HG03175 (cell line): ENCODE measurements around the gene SSNA1.

Experiments used
- ATAC-seq: cut with Tn5 transposase; IDR thresholded peaks from one replicate; pipeline ENCODE4 v1.9.1; 2021; ENCODE audit warnings: mild to moderate bottlenecking, moderate library complexity; ENCODE audit not compliant: unreplicated experiment

Gene SSNA1

DNA sequence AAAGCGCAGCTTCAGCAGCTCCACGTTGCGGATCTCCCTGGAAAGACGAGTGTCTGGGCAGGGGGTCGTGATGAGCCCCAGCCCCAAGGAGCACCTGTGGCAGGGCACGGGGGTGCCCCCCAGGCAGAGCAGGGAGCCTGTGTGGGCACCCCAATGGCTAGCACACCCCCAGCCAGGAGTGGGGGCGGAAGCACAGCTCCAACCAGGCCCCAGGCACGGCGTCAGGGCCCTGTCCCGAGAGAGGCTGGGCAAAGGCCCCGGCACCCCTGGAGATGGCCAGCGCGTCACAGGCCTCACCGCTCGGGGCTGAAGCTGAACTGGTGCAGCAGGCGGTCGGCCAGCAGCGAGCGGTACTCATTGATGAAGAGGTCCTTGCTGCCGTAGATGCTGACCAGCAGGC is 8.0 kb upstream of the SSNA1 start:
- no peak for ATAC-seq

DNA sequence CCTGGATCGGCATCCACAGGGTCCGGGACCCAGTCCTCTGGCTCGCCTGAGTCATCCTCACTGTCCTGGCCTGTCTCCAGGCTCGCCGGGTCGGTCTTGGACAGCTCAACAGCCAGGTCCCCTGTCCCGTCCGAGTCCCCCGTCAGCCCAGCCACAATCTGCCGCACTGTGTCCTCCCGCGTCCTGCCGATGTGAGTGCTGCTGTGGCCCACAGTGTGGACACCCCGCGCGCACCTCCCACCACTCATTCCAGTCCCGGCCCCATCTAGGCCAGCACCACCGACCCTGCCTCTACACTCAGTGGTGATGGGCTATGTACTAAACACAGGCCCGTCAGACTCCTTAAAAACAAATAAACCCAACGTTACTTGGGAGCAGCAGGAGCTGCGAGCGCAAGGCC is 6.8 kb upstream of the SSNA1 start:
- no peak for ATAC-seq

DNA sequence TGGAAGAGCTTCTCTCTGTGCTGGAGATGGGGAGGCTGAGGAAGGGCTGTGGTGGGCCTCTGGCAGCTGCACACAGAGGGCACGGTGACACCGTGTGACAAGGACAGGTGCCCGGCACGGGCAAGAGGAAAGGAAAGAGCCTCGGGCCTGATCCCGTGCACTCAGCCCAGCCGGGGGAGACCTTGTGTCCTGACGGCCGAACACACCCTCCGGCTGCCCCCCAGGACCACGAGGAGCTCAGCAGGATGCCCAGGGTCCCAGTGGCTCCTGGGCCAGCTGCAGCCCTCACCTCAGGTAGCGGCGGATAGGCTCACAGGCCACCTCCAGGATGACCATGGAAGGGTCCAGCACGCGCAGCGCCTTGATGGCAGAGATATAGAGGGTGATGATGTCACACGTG is 5.6 kb upstream of the SSNA1 start:
- ATAC-seq = no peak

DNA sequence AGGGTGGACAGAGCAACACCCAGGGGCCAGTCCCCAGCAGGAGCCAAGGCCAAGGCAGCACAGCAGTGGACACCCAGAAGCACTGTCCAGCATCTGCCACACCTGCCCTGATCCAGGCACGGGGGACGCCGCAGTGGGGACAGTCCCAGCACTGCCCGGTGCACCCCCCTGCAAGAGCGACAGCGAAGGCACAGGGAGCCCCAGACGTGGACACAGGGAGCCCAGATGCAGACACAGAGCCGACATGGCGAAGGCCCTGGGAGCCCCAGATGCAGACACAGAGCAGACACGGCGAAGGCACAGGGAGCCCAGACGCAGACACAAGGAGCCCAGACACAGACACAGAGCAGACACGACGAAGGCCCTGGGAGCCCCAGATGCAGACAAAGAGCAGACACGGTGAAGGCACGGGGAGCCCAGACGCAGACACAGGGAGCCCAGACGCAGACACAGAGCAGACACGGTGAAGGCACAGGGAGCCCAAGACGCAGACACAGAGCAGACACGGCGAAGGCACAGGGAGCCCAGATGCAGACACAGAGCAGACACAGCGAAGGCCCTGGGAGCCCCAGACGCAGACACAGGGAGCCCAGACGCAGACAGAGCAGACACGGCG is 4.4 kb upstream of the SSNA1 start:
- no peak for ATAC-seq

DNA sequence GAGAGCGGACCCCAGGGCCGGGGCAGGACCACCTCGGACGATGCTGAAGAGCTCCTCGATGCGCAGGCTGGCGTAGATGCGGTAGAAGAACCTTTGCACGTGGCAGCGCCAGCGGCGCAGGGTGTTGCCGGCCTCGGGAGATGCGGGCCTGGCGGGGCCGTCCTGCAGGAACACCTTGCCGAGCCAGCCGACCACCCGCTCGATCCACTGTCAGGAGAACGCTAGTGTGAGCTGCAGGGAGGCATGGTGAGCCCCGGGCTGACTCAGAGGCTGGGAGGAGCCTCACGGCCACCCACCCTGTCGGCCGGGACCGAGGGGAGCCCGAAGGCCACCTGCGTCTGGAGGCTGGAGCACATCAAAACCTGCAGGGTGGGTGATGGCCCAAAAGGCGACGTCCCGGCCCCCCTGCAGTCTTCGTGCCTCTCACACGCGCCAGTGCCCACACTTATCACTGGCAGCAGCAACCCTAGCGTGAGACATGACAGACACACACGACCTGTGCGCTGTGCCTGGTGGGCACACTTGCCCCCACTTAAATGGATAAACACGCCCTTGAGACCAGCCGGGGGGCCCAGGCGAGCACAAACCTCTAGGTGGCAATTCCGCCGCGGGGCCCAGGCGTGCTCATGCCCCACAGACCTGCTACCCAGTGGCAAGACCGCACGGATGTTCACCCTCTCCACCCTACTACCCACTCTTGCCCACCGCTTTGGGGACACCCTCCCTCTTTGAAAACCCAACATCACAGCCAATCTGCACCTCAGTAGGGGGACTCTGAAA is 3.4 kb upstream of the SSNA1 start:
- no peak for ATAC-seq

DNA sequence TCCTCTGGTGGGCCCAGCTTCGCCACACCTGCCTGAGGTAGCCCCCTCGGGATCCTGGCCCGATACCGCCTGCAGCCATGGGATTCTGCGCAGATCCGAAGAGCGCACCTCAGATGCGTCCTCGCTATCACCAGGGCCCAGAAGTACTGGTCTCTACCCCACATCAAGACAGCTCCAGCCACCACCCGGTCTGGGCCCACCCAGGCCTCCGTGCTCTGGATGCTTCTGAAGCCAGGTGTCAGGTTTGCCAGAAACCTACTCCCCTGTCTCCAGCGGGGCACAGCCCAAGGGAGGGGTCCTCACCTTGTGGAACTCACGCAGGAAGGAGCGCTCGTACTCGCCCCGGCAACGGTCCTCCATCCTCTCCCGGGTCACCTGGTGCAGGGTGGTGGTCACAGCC is 2.6 kb upstream of the SSNA1 start:
- ATAC-seq = no peak

DNA sequence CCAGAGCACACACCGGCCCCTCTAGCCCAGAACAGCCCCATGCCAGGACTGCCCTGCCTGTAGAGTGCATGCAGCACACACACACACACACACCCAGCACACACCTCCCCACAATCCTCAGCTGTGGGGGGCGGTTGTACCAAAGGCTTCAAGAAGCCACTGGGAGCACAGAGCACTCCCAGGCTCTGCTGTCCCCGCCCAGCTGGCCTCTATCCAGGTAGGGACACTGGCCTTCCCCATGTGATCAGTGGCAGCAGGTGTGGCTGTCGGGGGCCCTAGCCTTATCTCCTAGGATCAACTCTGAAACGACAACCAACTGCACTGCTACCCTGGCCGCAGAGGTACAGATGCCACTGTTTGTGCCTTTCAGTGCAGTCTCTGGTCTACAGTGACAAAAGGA is 2.1 kb upstream of the SSNA1 start:
- ATAC-seq = no peak

DNA sequence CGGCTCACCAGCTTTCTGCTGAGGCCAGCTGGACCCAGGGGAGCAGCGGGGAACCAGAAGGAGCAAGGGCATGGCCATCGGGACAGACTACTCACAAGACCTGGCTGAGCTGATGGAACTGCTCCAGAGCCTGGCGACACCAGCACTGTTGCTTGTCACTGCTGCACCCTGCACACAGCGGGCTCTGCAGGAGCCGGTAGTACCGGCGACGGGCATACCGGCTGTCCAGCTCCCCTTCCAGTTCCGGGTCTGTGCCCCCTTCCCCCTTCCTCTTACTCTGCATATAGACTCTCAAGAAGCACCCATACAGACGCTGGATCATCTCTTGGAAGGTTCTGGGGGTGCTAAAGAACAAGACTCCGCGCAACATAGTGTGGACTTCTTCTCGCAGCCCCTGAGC is 1.1 kb upstream of the SSNA1 start:
- no peak for ATAC-seq

DNA sequence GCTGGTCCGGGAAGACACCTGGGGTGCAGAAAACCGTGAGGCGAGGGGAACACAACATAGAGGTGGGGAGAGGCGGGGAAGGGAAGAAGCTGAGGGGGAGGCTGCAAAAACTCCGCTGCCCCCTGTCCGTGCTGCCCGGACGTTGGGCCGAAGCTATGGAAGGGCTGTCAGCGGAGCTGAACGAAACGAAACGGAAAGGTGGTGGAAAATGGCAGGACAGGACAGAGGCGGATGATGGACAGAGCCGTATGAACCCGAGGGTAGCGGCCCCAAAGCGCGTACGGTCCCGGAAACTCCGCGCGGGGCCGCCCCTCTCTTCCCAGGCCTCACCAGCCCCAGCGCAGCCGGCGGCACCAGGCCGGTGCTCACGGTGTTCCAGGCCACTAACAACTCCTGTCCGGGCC is 388 bp upstream of the SSNA1 start:
- no peak for ATAC-seq

DNA sequence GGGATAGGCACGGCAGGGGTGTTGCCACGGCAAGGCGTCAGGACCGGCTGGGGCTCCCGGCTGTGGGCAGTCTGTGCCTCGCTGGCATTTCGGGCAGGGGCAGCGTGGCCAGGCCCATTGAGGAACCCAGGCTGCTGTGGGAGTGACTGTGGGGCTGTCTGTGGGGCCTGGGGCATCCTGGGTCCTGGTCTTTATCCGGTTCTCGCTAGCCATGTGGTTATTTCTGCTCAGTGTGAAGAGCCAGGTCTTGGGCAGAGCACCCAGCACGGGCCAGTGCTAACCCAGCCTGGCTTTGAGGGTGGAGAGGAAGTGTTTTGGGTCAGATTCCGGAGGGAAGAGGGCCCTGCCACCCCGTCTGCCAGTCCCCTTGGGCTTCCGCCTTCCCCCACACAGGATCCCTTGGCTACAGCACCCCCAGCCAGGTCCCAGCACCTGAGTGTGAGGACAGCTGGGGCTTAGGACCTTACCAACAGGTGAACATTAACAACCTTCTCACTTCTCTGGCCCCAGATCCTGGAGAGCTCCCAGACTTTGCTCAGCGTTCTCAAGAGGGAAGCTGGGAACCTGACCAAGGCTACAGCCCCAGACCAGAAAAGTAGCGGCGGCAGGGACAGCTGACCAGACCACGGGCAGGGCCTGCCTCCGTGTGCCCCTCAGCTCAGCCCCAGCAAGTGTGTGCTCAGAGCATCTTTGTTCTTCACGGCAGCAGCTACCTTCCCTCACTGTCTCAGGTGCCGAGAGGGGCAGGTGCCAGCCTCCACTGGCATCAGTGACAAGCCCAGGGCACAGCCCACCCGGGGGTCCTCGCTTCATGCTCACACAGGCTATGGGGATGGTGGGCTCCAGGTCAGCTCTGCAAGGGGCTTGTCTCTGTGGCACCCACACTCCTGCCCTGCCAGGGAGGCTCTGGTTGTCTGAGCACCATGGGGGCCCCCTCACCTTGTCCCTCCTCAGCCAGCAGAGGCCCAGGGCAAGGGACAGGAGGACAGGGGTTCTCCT is 1.1 kb downstream of the SSNA1 start:
- ATAC-seq = no peak

DNA sequence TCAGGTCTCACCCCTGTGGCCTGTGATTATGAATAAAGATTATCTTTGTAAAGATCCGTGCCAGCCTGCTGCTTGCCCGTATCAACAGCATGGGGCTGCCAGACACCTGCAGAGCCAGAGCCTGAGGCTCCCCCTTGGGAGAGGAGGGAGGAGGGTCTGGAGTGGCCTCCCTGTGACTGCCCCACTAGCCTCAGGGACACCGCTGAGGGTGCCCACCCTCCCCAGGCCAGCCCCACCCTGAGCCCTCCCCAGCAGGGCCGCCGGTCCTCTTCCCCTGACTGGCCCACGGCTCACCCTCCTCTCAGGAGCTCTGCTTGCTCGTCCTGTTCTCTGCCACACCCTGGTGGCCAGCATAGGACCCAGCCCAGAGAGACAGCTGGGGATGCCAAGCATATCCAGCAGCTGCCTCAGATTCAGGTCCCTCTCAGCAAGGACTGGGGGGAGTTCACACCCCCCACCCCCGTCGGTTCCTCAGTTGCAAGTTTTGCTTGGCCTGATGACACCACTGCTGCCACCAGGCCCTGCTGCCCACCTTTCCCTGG is 1.9 kb downstream of the SSNA1 start:
- no peak for ATAC-seq

DNA sequence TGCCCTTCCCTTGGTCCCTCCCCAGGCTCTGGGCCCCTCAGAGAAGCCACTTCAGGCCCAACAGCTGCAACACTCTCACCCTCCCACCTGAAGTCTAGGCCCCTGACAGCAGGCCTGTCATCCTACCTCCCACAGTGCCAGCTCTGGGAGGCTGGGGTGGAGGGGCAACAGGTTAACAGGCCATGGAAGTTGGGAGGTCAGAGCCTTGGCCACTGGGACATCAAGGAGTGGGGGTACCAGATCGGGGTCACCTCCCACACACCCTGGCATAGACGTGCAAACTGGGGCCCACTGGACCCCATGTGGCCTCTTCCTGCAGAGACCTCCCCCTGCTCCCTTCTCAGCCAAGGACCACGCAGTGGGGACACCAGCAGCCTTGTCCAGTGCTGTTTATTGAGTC is 2.8 kb downstream of the SSNA1 start:
- no peak for ATAC-seq

DNA sequence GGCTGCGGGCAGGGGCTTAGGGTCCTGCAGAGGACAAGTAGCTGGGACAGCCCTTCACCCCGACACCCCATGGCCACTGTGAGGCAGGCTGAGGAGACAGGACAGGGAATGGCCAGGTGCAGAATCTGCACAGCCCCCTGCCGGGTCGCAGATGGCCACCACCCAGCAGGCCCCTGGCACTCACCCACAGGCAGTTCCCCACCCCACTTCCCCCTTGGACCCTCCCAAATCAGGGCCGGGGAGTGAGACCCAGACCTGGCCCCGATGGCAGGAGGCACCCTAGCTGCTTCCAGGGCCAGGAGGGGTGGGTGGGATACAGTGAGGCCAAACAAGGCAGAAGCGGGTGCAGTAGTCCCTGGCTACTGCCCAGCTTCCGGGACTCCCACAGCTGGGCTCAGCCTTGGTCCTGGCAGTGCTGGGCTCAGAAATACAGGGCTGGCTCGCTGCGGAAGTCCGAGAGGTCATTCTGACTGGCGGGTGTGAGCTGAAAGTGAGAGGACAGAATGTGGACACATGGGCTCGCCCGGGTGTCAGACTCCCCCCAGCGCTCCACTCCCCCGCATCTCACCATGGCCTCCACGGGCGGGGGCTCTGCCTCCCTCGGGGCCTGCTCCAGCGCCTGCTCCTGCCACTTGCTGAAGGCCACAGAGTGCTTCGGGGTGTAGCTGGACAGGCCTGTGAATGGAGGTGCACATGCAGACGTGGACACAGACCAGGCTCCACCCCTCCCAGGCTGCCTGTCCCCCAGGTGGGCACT is 3.4 kb downstream of the SSNA1 start:
- ATAC-seq = no peak

DNA sequence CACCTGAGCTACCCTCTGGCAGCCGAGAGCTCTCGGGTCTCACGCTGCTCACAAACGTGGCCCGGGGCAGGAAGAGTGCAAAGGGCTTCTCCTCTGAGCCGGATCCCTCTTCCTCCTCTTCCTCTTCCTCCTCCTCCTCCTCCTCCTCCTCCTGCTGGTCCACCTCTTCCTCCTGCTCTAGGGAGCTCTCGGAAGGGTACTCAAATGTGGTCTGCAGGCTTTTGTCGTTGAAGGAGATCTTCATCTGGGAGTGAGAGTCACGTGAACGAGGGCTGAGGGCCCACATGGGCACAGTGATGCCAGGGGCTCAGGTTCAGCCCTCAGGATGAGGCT is 3.9 kb downstream of the SSNA1 start:
- ATAC-seq = no peak

DNA sequence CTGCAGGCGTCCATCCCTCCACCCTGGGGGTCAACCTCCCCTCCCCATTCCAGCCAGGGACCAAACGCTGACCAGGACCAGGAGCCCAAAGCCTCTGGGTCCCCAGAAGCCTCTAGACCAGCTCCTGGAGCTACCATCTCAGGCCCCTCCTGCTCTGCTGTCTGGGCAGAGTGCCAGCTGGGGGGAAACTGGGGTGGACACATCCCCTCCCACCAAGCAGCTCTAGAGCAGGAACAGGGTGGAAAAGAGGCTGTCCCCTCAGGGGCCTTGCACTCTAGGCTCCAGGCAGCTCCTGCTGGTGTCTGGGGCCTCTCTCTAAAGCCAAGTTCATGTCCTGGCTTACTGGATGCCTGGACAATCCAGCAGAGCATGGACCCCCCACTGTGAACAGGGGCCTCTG is 4.4 kb downstream of the SSNA1 start:
- ATAC-seq = no peak

DNA sequence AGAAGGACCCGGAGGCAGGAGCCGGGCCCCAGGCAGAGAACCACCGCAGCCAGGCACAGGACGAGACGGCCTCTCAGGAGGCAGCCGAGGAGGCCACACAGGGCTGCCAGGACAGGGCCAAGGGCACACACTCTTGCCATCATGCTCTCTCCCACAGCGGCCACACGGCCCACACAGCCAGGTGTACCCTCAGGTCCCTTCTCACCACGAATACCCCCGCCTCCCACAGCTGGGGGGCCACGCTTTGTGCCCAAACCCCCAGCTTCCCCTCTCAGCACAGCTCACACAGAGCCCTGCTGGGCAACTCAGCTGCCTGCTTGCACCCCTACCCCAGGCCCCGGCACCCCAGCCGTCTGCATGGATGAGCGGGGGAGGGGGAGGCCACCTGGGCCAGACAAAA is 5.3 kb downstream of the SSNA1 start:
- no peak for ATAC-seq

DNA sequence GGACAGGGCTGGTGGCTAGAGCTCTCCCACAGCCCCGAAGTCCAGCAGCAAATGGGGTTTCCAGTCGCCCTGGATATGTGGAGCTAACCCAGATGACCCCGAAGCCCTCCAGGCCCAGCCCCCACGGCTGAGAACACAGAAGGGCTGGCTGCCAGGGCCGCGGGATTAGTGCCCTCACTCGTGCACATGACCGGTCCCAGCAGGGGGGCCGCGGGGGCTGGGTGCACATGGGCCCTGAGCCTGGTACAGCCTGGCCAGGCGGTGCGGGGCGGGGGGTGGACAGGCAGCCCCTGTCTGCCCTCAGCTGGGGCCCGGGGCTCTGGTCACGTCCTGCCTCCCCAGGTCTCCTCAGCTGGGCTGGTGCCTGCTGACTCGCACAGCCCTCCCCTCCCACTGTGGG is 5.9 kb downstream of the SSNA1 start:
- ATAC-seq = no peak

DNA sequence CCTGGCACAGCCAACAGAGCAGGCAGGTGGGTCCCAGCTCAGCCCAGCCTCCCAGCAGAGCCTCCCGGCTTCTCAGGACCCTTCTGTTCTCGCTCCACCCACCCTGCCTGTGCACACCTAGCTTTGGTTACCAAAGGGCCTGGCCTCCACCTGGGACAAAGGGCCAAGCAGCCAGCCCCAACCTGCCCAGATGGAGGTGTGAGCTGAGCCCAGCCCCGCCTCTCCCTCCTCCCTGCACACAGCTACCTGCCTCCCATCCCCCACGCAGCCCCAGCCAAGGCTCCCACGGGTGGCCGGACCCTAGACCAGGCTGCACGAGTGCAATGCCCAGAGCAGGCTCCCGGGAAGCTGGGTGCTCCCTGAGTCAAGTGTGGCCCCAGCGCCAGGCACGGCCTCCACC is 6.4 kb downstream of the SSNA1 start:
- no peak for ATAC-seq

DNA sequence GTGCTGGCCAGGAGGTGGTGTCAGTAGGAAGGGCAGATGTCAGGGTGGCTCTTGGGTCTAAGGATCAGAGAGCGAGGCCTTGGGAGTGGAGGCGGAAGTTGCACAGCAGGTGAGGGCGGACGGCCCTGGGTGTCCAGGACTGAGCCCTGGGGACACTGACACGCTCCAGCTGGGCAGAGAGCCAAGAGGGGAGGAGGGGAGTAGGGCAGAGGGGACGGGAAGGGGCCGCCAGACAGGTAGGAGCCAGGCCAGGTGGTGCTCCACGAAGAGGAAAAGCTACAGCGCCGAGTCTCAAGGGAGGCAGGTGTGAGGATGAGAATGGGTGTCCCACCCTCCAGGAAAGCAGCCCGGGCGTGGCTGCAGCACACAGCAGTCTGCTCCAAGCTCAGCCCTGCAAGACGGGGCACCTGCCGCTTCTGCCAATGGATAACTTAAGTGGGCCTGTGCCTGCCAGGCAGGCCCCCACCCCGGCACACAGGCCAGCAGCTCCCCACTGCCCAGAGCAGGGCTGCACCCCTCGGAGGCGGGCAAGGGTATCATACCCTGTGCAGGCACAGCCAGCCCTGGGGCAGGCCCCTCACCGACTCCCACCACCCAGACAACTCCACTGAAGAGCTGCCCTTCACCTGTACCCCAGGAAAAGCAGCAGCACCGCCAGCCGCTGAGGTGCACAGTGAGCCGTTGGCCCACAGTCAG is 7.2 kb downstream of the SSNA1 start:
- no peak for ATAC-seq
